H1 (cell line): Measurements from ENCODE around the gene KIF13A. TPM values are rescaled to one million over a fixed set of nuclear protein-coding genes. Genes with fewer than 3 reads are reported as not detected.
"Not testable (repeated sequence)": the region's sequence is repeated elsewhere in the genome, so short reads cannot be mapped to it uniquely, and the experiment has no call there.

ENCODE experiments used
- CTCF ChIA-PET: fragments of 300-600 bp; sonication (Branson Sonifier 250); formaldehyde crosslinking; loops from one replicate; lab custom pipeline; 2021; ENCODE audit not compliant: partially characterized antibody; lab: Charles Lee
- POLR2A ChIA-PET: fragments of 300-600 bp; sonication (Branson Sonifier 250); formaldehyde crosslinking; loops from one replicate; lab custom pipeline; 2021; ENCODE audit warnings: inconsistent platforms; ENCODE audit not compliant: partially characterized antibody; lab: Charles Lee
- DNase-seq, 2 experiments: peaks; one replicate each; pipeline versions ENCODE4 v3.0.0 to v3.0.0-alpha.2; 2010 to 2022; ENCODE audit warnings: low spot score in 2 of 2, low read depth in 1 of 2, mixed read lengths in 1 of 2
- FAIRE-seq: peaks from 2 replicates; lab custom pipeline; 2011; peaks lifted over from hg19 to GRCh38; lab: Jason Lieb, UNC
- H2AFZ ChIP-seq: 2 replicates; pipeline ENCODE4 v1.8.1; 2012; ENCODE audit warnings: low read length, inconsistent platforms
- H2AK5ac ChIP-seq: 2 replicates; pipeline ENCODE4 v1.6.1; 2013; ENCODE audit warnings: low read depth, low read length
- H2BK120ac ChIP-seq: replicated peaks from 2 replicates; pipeline ENCODE3; 2013; ENCODE audit warnings: low read depth, low read length, inconsistent platforms
- H2BK12ac ChIP-seq: 2 replicates; pipeline ENCODE4 v1.6.1; 2013; ENCODE audit warnings: low read depth, low read length
- H2BK15ac ChIP-seq: 2 replicates; pipeline ENCODE4 v1.6.1; 2013; ENCODE audit warnings: low read length
- H2BK20ac ChIP-seq: 2 replicates; pipeline ENCODE4 v1.6.1; 2013; ENCODE audit warnings: low read length
- H2BK5ac ChIP-seq: 2 replicates; pipeline ENCODE4 v1.6.1; 2013; ENCODE audit warnings: low read depth, low read length
- H3K14ac ChIP-seq: 2 replicates; pipeline ENCODE4 v1.6.1; 2013; ENCODE audit warnings: inconsistent platforms; ENCODE audit not compliant: insufficient read length
- H3K18ac ChIP-seq: 2 replicates; pipeline ENCODE4 v1.6.1; 2013; ENCODE audit warnings: low read length; ENCODE audit errors: extremely low read depth
- H3K23ac ChIP-seq: 2 replicates; pipeline ENCODE4 v1.6.1; 2013; ENCODE audit warnings: inconsistent platforms; ENCODE audit not compliant: insufficient read length
- H3K23me2 ChIP-seq: 2 replicates; pipeline ENCODE4 v1.6.1; 2013; ENCODE audit warnings: low read depth, low read length
- H3K27ac ChIP-seq: 2 replicates; pipeline ENCODE4 v1.6.1; 2011; ENCODE audit warnings: low read depth, low read length, inconsistent platforms
- H3K27me3 ChIP-seq, 4 experiments: replicated peaks in 1 of 4; 1 replicate in 1 of 4; 2 replicates in 3 of 4; pipeline versions ENCODE4 v1.6.1 to v1.8.1; 2011 to 2013; ENCODE audit warnings: low read length in 3 of 4, mild to moderate bottlenecking in 3 of 4, inconsistent platforms in 2 of 4, mixed read lengths in 2 of 4, moderate library complexity in 1 of 4; ENCODE audit not compliant: control insufficient read depth in 3 of 4, insufficient read depth in 3 of 4; ENCODE audit errors: extremely low read depth in 1 of 4
- H3K36me3 ChIP-seq, 4 experiments: 2 replicates each; pipeline versions ENCODE4 v1.6.1 to v1.8.1; 2011 to 2013; ENCODE audit warnings: mild to moderate bottlenecking in 4 of 4, low read length in 3 of 4, moderate library complexity in 2 of 4, control low read depth in 1 of 4, inconsistent platforms in 1 of 4; ENCODE audit not compliant: insufficient read depth in 4 of 4, control insufficient read depth in 2 of 4
- H3K4ac ChIP-seq: replicated peaks from 2 replicates; pipeline ENCODE3; 2013; ENCODE audit warnings: low read length, low read depth, mixed read lengths, inconsistent platforms; ENCODE audit not compliant: insufficient read length
- H3K4me1 ChIP-seq, 4 experiments: replicated peaks in 1 of 4; 1 replicate in 1 of 4; 2 replicates in 3 of 4; pipeline versions ENCODE4 v1.6.1 to v1.8.1; 2011 to 2013; ENCODE audit warnings: low read length in 3 of 4, inconsistent platforms in 2 of 4, mixed read lengths in 1 of 4; ENCODE audit not compliant: insufficient read depth in 4 of 4, control insufficient read depth in 3 of 4
- H3K4me2 ChIP-seq, 2 experiments: 2 replicates each; pipeline versions ENCODE4 v1.6.1 to v1.8.1; 2011 to 2013; ENCODE audit warnings: low read depth in 2 of 2, low read length in 2 of 2, control low read depth in 1 of 2, inconsistent platforms in 1 of 2, mild to moderate bottlenecking in 1 of 2; ENCODE audit not compliant: insufficient read depth in 1 of 2
- H3K4me3 ChIP-seq, 4 experiments: fragments of 200-600, 300-600 bp in 1 of 4; sonication (generic), shearing (Covaris generic), sonication (Bioruptor Twin) in 1 of 4; 2 replicates each; pipeline versions ENCODE4 v1.5.1 to v1.8.1; 2011 to 2016; ENCODE audit warnings: low read length in 4 of 4, low read depth in 3 of 4, control low read depth in 2 of 4, inconsistent platforms in 2 of 4, mild to moderate bottlenecking in 2 of 4, mixed read lengths in 1 of 4, moderate library complexity in 1 of 4; ENCODE audit not compliant: insufficient read depth in 2 of 4; ENCODE audit errors: extremely low read depth in 1 of 4
- H3K56ac ChIP-seq: replicated peaks from 2 replicates; pipeline ENCODE3; 2013; ENCODE audit warnings: low read depth, mild to moderate bottlenecking, mixed read lengths, low read length, inconsistent platforms; ENCODE audit not compliant: insufficient read length
- H3K79me1 ChIP-seq: 2 replicates; pipeline ENCODE4 v1.6.1; 2013; ENCODE audit warnings: low read depth, low read length, control low read depth
- H3K79me2 ChIP-seq, 2 experiments: 2 replicates each; pipeline versions ENCODE4 v1.6.1 to v1.8.1; 2012 to 2013; ENCODE audit warnings: low read length in 2 of 2, mild to moderate bottlenecking in 2 of 2, inconsistent platforms in 1 of 2; ENCODE audit not compliant: insufficient read depth in 2 of 2, control insufficient read depth in 1 of 2
- H3K9ac ChIP-seq, 4 experiments: replicated peaks in 1 of 4; 1 replicate in 1 of 4; 2 replicates in 3 of 4; pipeline versions ENCODE4 v1.6.1 to v1.8.1; 2011 to 2013; ENCODE audit warnings: low read depth in 3 of 4, low read length in 3 of 4, control low read depth in 2 of 4, mild to moderate bottlenecking in 2 of 4, moderate library complexity in 2 of 4, inconsistent platforms in 1 of 4; ENCODE audit errors: extremely low read depth in 1 of 4
- H3K9me3 ChIP-seq, 2 experiments: 2 replicates each; pipeline versions ENCODE4 v1.6.1 to v1.8.1; 2012 to 2013; ENCODE audit warnings: mild to moderate bottlenecking in 2 of 2, moderate library complexity in 2 of 2, control low read depth in 1 of 2, inconsistent platforms in 1 of 2, low read depth in 1 of 2, low read length in 1 of 2, mixed read lengths in 1 of 2; ENCODE audit not compliant: insufficient read depth in 2 of 2
- H4K20me1 ChIP-seq, 2 experiments: replicated peaks in 1 of 2; 2 replicates each; pipeline versions ENCODE3 to v1.8.1; 2011 to 2013; ENCODE audit warnings: inconsistent platforms in 2 of 2, low read length in 2 of 2, mild to moderate bottlenecking in 1 of 2; ENCODE audit not compliant: insufficient read depth in 2 of 2, control insufficient read depth in 1 of 2
- H4K5ac ChIP-seq: 2 replicates; pipeline ENCODE4 v1.6.1; 2013; ENCODE audit warnings: low read length, low read depth, mixed read lengths, inconsistent platforms; ENCODE audit not compliant: insufficient read length
- H4K8ac ChIP-seq: 2 replicates; pipeline ENCODE4 v1.8.0; 2013; ENCODE audit warnings: mild to moderate bottlenecking, moderate library complexity, low read length, inconsistent platforms; ENCODE audit not compliant: insufficient read depth; ENCODE audit errors: extremely low read depth
- H4K91ac ChIP-seq: replicated peaks from 2 replicates; pipeline ENCODE3; 2013; ENCODE audit warnings: low read length, mixed read lengths, inconsistent platforms; ENCODE audit not compliant: insufficient read length
- WGBS, 2 experiments: shearing (Covaris generic) in 1 of 2; methylation state at CpG; one replicate each; pipeline versions ENCODE4 v1.1.6 to v1.1.7; 2013 to 2015; ENCODE audit warnings: low lambda C conversion rate in 2 of 2, mixed read lengths in 2 of 2, inconsistent platforms in 1 of 2, low coverage in 1 of 2, missing lambda C conversion rate in 1 of 2; ENCODE audit not compliant: insufficient replicate concordance in 2 of 2, insufficient coverage in 1 of 2, insufficient read length in 1 of 2; ENCODE audit errors: extremely low coverage in 1 of 2, missing lambda C conversion rate in 1 of 2; 5-methylcytosine and 5-hydroxymethylcytosine counted together
- polyA plus RNA-seq, 7 experiments: library from polyadenylated mRNA; depleted of rRNA in 3 of 7; stranded (reverse) in 5 of 7; unstranded in 2 of 7; fragments of >200 nt in 5 of 7; fragments of 200-250 nt in 2 of 7; gene quantifications; 1 replicate in 5 of 7; 2 replicates in 1 of 7; 4 replicates in 1 of 7; pipeline versions ENCODE4 v1.2.1 to v1.2.3, GENCODE V29; 2011 to 2013; ENCODE audit warnings: missing spikeins in 2 of 7, mixed read lengths in 2 of 7
- total RNA-seq: library from RNA; stranded (reverse); fragmentation: NEBNext Ultra II Directional; extraction: Animal tissue kit (Norgen Biotek cat#: 25700); gene quantifications from 2 replicates; pipeline ENCODE4 v1.2.1, GENCODE V29; 2021

KIF13A gene
- total and polyA plus RNA-seq, 2 of the 8 experiments (the other 6 are each of a cell fraction or from before 2014, with no cell fraction given), result 14.7 to 40.8 TPM

- not testable (repeated sequence) for H2BK120ac ChIP-seq, H3K27ac ChIP-seq, H4K8ac ChIP-seq, H3K4ac ChIP-seq, H3K23ac ChIP-seq, DNase-seq, H3K9ac ChIP-seq, H3K79me1 ChIP-seq, H3K4me2 ChIP-seq, H4K20me1 ChIP-seq, H4K91ac ChIP-seq, H3K18ac ChIP-seq, FAIRE-seq, H2BK5ac ChIP-seq, H3K56ac ChIP-seq, H2BK12ac ChIP-seq, H2BK20ac ChIP-seq, H2AK5ac ChIP-seq, H3K36me3 ChIP-seq, H4K5ac ChIP-seq, H3K4me3 ChIP-seq, H3K79me2 ChIP-seq, H3K23me2 ChIP-seq, H3K14ac ChIP-seq, H2BK15ac ChIP-seq, H2AFZ ChIP-seq, H3K9me3 ChIP-seq, H3K27me3 ChIP-seq
- CTCF ChIA-PET, result interaction anchor here (2.8 kb wide), 1 partner anchor 102 kb away, joined by 10 read pairs; the partner anchor contains the start of gene NHLRC1
- POLR2A ChIA-PET, result interaction anchor here (1.6 to 2.9 kb wide), 2 partner anchors 8 to 10 kb away, joined by 5 to 12 read pairs; no protein-coding TSS in a partner anchor
- 95% methylated on average over 4 of the region's 4 CpGs; no CpG with 5 or more reads in 1 of the 2 experiments for whole genome bisulfite sequencing, 2 experiments
- H3K4me1 ChIP-seq, result peaks cover 5 to 18% (median 15%) of the 10 kb centered on the region in 4 experiments
Observed at GRCh38 chr6:18019133-18019532, 31.7 kb upstream of the KIF13A start.
